B cell (primary cell): ENCODE results near the gene SUSD5. TPM values are rescaled to one million over a fixed set of nuclear protein-coding genes. Genes with fewer than 3 reads are reported as not detected.

Experiments
- ATAC-seq: fragments of 200-7000 bp; cut with Tn5 transposase; one replicate; pipeline ENCODE4 v1.10.0; 2021; ENCODE audit warnings: low read depth, mild to moderate bottlenecking, moderate number of reproducible peaks, moderate library complexity
- CTCF ChIA-PET: fragments of 350-600 bp; sonication (Branson Sonifier 250); formaldehyde crosslinking; loops from one replicate; lab custom pipeline; 2021; ENCODE audit warnings: antibody characterized with exemption, inconsistent platforms; lab: Charles Lee
- POLR2A ChIA-PET: fragments of 350-600 bp; sonication (Branson Sonifier 250); formaldehyde crosslinking; loops from one replicate; lab custom pipeline; 2021; ENCODE audit warnings: antibody characterized with exemption; lab: Charles Lee
- DNase-seq: peaks from one replicate; pipeline ENCODE4 v3.0.0; 2013
- H2AFZ ChIP-seq: 2 replicates; pipeline ENCODE4 v1.6.1; 2012; ENCODE audit warnings: mild to moderate bottlenecking, low read depth, low read length; ENCODE audit not compliant: insufficient read depth, poor library complexity, severe bottlenecking
- H3K27ac ChIP-seq, 2 donors: 1 replicate in 1 of 2; 2 replicates in 1 of 2; pipeline ENCODE4 v1.5.1; 2012 to 2013; ENCODE audit warnings: low read length in 2 of 2, mild to moderate bottlenecking in 2 of 2, moderate library complexity in 1 of 2
- H3K27me3 ChIP-seq, 4 experiments: fragments of 200-600 bp in 1 of 4; sonication (generic) in 1 of 4; replicated peaks in 1 of 4; 1 replicate in 2 of 4; 2 replicates in 2 of 4; pipeline versions ENCODE4 v1.6.1 to v1.7.0; 2013 to 2016; ENCODE audit warnings: low read length in 3 of 4, mild to moderate bottlenecking in 2 of 4, mixed read lengths in 1 of 4, moderate library complexity in 1 of 4; ENCODE audit not compliant: insufficient read depth in 4 of 4, control insufficient read depth in 3 of 4; ENCODE audit errors: control extremely low read depth in 1 of 4
- H3K36me3 ChIP-seq, 2 experiments: replicated peaks in 1 of 2; 1 replicate in 1 of 2; 2 replicates in 1 of 2; pipeline versions ENCODE4 v1.6.1 to v1.7.1; 2013; ENCODE audit warnings: low read length in 1 of 2; ENCODE audit not compliant: insufficient read depth in 2 of 2, control insufficient read depth in 1 of 2; ENCODE audit errors: control extremely low read depth in 1 of 2, extremely low read depth in 1 of 2
- H3K4me1 ChIP-seq, 2 donors: fragments of 200-600 bp in 1 of 2; sonication (generic) in 1 of 2; 1 replicate in 1 of 2; 2 replicates in 1 of 2; pipeline versions ENCODE4 v1.5.1 to v1.6.1; 2013 to 2017; ENCODE audit warnings: low read length in 2 of 2; ENCODE audit not compliant: control insufficient read depth in 2 of 2, insufficient read depth in 2 of 2
- H3K4me2 ChIP-seq: replicated peaks from 2 replicates; pipeline ENCODE3; 2012; ENCODE audit warnings: mild to moderate bottlenecking, low read depth, low read length; ENCODE audit not compliant: poor library complexity, severe bottlenecking
- H3K4me3 ChIP-seq, 5 experiments: fragments of 200-600 bp in 1 of 5; sonication (generic) in 1 of 5; 1 replicate in 3 of 5; 2 replicates in 2 of 5; pipeline versions ENCODE4 v1.5.1 to v1.7.0; 2011 to 2016; ENCODE audit warnings: low read length in 4 of 5, mild to moderate bottlenecking in 4 of 5, low read depth in 2 of 5, control low read depth in 1 of 5, moderate library complexity in 1 of 5; ENCODE audit not compliant: insufficient read depth in 1 of 5; ENCODE audit errors: control extremely low read depth in 1 of 5, extremely low read depth in 1 of 5
- H3K79me2 ChIP-seq: fragments of 200-600 bp; sonication (generic); one replicate; pipeline ENCODE4 v1.6.0; 2016; ENCODE audit warnings: low read length; ENCODE audit not compliant: control insufficient read depth, insufficient read depth
- H3K9ac ChIP-seq: fragments of 200-600 bp; sonication (generic); 2 replicates; pipeline ENCODE4 v1.6.1; 2017; ENCODE audit warnings: mild to moderate bottlenecking, low read length, moderate library complexity
- H3K9me3 ChIP-seq, 3 donors: one replicate each; pipeline versions ENCODE4 v1.6.1 to v1.7.1; 2013; ENCODE audit warnings: low read length in 2 of 3; ENCODE audit not compliant: control insufficient read depth in 2 of 3, insufficient read depth in 1 of 3; ENCODE audit errors: control extremely low read depth in 1 of 3
- H4K20me1 ChIP-seq: 2 replicates; pipeline ENCODE4 v1.6.0; 2012; ENCODE audit warnings: mild to moderate bottlenecking, low read length; ENCODE audit not compliant: insufficient read depth, control insufficient read depth, poor library complexity, severe bottlenecking
- H3K27ac Mint-ChIP-seq: one replicate; pipeline ENCODE4 v1.8.0; 2021; ENCODE audit warnings: mixed read lengths
- H3K27me3 Mint-ChIP-seq: one replicate; pipeline ENCODE4 v1.8.0; 2021; ENCODE audit warnings: mixed read lengths
- H3K4me1 Mint-ChIP-seq: one replicate; pipeline ENCODE4 v1.8.0; 2021; ENCODE audit warnings: mixed read lengths
- H3K4me3 Mint-ChIP-seq: one replicate; pipeline ENCODE4 v1.8.0; 2021; ENCODE audit warnings: mixed read lengths
- H3K9me3 Mint-ChIP-seq: one replicate; pipeline ENCODE4 v1.8.0; 2022; ENCODE audit warnings: mixed read lengths; ENCODE audit not compliant: insufficient read depth
- EZH2 ChIP-seq: IDR thresholded peaks from 2 replicates; pipeline ENCODE4 v1.6.1; 2012; ENCODE audit warnings: borderline replicate concordance, low read depth, mild to moderate bottlenecking, moderate library complexity, low read length; ENCODE audit not compliant: insufficient read depth, poor library complexity, severe bottlenecking
- WGBS: methylation state at CpG from one replicate; pipeline ENCODE4 v1.1.5; 2013; ENCODE audit warnings: missing lambda C conversion rate; ENCODE audit not compliant: insufficient coverage; 5-methylcytosine and 5-hydroxymethylcytosine counted together
- intact Hi-C: fragments of 100-400 bp; cut with micrococcal nuclease; formaldehyde crosslinking; loops from one replicate; pipeline ENCODE4 v1.10.0; 2022
- polyA plus RNA-seq: library from polyadenylated mRNA; depleted of rRNA; stranded (reverse); fragments of >200 nt; gene quantifications from 2 replicates; pipeline ENCODE4 v1.2.3, GENCODE V29; 2012
- total RNA-seq, 2 donors: library from RNA; stranded (reverse); fragments of 120-200 nt in 1 of 2; gene quantifications; 1 replicate in 1 of 2; 2 replicates in 1 of 2; pipeline versions ENCODE4 v1.2.3 to v1.2.4, GENCODE V29; 2013 to 2022
- TF ChIP-seq, protein P1 (sequence below): fragments of 200-600 bp; IDR thresholded peaks from one replicate; pipeline ENCODE4 v1.8.0; 2022; ENCODE audit warnings: antibody characterized with exemption, mild to moderate bottlenecking

SUSD5 gene
- total and polyA plus RNA-seq, 2 donors (not counting 1 experiment from before 2014, with no cell fraction given) = 0.15 to 0.30 TPM

DNA sequence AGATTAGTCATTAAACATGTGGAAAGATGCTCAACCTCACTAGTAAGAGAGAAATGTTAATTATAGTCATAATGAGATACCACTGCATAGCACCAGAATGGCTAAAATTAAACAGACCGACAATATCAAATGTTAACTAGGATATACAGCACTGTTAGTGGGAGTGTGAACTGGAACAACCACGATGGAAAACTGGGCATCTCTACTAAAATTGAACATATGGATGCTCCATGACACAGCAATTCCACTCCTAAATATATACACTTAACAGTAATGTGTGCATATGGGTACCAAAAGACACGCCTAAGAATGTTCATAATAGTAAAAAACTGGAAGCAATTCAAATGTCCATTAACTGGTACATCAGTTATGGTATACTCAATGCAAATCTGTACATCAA lies 63.3 kb downstream of the SUSD5 start:
- H3K27me3 Mint-ChIP-seq = peaks cover 13% of the 10 kb centered on the region

DNA sequence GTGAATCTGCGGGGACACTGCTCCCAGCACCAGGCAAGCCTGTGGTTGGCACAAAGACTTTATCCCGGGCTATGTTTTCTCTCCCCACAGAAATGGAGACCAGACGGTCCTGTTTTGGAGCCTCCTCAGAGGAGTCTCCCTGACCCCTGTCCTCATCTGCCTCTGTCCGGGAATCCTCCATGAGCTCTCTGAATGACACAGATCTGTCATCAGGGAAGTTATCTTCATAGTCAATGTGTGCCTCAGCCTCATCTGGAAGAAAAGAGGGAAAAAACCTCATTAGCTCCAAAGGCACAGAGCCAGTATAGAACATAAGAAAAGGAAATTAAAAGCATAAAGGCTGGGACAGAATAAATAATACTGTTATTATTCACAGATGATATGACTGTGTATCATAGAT lies 64.8 kb downstream of the SUSD5 start:
- H3K9me3 ChIP-seq = no peaks in the 10 kb centered on the region
- DNase-seq (no peak), ATAC-seq (no peak)
- H3K9ac ChIP-seq = no peak overlapping the region
- no peaks in the 10 kb centered on the region for H3K9me3 Mint-ChIP-seq
- no peaks in the 10 kb centered on the region for H3K36me3 ChIP-seq
- H3K4me3 Mint-ChIP-seq = no peak overlapping the region
- H3K79me2 ChIP-seq = no peaks in the 10 kb centered on the region
- no peak overlapping the region for H3K27ac Mint-ChIP-seq
- WGBS = 98% methylated on average over 3 of the region's 4 CpGs
- H3K4me1 ChIP-seq = peaks cover 5 to 6% of the 10 kb centered on the region in 2 donors
- H3K4me1 Mint-ChIP-seq = peaks cover 4% of the 10 kb centered on the region
- TF ChIP-seq EZH2 = no peak
- H3K27me3 Mint-ChIP-seq = peaks cover 6% of the 10 kb centered on the region
- intact Hi-C loops = no loop called here
- H3K4me2 ChIP-seq = no peak overlapping the region
- ChIA-PET POLR2A (no interaction called here), CTCF (no interaction called here)
- no peak overlapping the region for H2AFZ ChIP-seq
- no peaks in the 10 kb centered on the region for H4K20me1 ChIP-seq
- H3K27me3 ChIP-seq = peaks cover 0 to 2% (median 0%) of the 10 kb centered on the region in 4 experiments
- no peak overlapping the region for H3K4me3 ChIP-seq
- no peak overlapping the region for H3K27ac ChIP-seq

More for the DNA sequence above, 63.3 kb downstream of the SUSD5 start:
- ATAC-seq = no peak
- no peaks in the 10 kb centered on the region for H3K9me3 ChIP-seq
- intact Hi-C loops = no loop called here
- no peak overlapping the region for H3K4me3 Mint-ChIP-seq
- peaks cover 0 to 2% (median 0%) of the 10 kb centered on the region in 4 experiments for H3K27me3 ChIP-seq
- H4K20me1 ChIP-seq = no peaks in the 10 kb centered on the region
- H3K9me3 Mint-ChIP-seq = no peaks in the 10 kb centered on the region
- no peak overlapping the region for H3K27ac ChIP-seq
- no peak for DNase-seq
- no peaks in the 10 kb centered on the region for H3K36me3 ChIP-seq
- H3K4me2 ChIP-seq = no peak overlapping the region
- H3K9ac ChIP-seq = no peak overlapping the region
- H3K4me1 Mint-ChIP-seq = no peaks in the 10 kb centered on the region
- no peak overlapping the region for H3K4me3 ChIP-seq
- WGBS = no CpG with 5 or more reads among the region's 3 CpGs
- no peak overlapping the region for H2AFZ ChIP-seq
- TF ChIP-seq, protein P1, sequence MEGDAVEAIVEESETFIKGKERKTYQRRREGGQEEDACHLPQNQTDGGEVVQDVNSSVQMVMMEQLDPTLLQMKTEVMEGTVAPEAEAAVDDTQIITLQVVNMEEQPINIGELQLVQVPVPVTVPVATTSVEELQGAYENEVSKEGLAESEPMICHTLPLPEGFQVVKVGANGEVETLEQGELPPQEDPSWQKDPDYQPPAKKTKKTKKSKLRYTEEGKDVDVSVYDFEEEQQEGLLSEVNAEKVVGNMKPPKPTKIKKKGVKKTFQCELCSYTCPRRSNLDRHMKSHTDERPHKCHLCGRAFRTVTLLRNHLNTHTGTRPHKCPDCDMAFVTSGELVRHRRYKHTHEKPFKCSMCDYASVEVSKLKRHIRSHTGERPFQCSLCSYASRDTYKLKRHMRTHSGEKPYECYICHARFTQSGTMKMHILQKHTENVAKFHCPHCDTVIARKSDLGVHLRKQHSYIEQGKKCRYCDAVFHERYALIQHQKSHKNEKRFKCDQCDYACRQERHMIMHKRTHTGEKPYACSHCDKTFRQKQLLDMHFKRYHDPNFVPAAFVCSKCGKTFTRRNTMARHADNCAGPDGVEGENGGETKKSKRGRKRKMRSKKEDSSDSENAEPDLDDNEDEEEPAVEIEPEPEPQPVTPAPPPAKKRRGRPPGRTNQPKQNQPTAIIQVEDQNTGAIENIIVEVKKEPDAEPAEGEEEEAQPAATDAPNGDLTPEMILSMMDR = no peak
- TF ChIP-seq EZH2 = no peak
- ChIA-PET POLR2A (no interaction called here), CTCF (no interaction called here)
- H3K4me1 ChIP-seq = no peaks in the 10 kb centered on the region
- H3K27ac Mint-ChIP-seq = no peak overlapping the region
- no peaks in the 10 kb centered on the region for H3K79me2 ChIP-seq
